Suprapubic skin (tissue), 4 donors: ENCODE results near the gene AP3D1. TPM values are rescaled to one million over a fixed set of nuclear protein-coding genes. Genes with fewer than 3 reads are reported as not detected.

Experiments
- DNase-seq, 2 donors: peaks; one replicate each; pipeline ENCODE4 v3.0.0-alpha.2; 2019; ENCODE audit warnings: low spot score in 2 of 2
- H3K27ac ChIP-seq: fragments of 200-600 bp; sonication (generic); one replicate; pipeline ENCODE4 v1.5.1; 2019
- H3K27me3 ChIP-seq: fragments of 200-600 bp; sonication (generic); one replicate; pipeline ENCODE4 v1.5.1; 2019
- H3K36me3 ChIP-seq: fragments of 200-600 bp; sonication (generic); one replicate; pipeline ENCODE4 v1.5.1; 2019
- H3K4me1 ChIP-seq: fragments of 200-600 bp; sonication (generic); one replicate; pipeline ENCODE4 v1.5.1; 2019
- H3K4me3 ChIP-seq: fragments of 200-600 bp; sonication (generic); one replicate; pipeline ENCODE4 v1.5.1; 2019; ENCODE audit warnings: mild to moderate bottlenecking
- H3K9me3 ChIP-seq: fragments of 200-600 bp; sonication (generic); one replicate; pipeline ENCODE4 v1.5.1; 2019
- EP300 ChIP-seq: sonication (generic); formaldehyde crosslinking; IDR thresholded peaks from one replicate; pipeline ENCODE4 v1.6.1; 2017; ENCODE audit warnings: antibody characterized with exemption
- POLR2A ChIP-seq, 2 donors: fragments of 450-650 bp; IDR thresholded peaks; one replicate each; pipeline ENCODE4 v1.6.1; 2017; ENCODE audit warnings: antibody characterized with exemption in 2 of 2, mild to moderate bottlenecking in 2 of 2, moderate library complexity in 2 of 2
- POLR2AphosphoS5 ChIP-seq, 3 donors: sonication (generic); formaldehyde crosslinking; IDR thresholded peaks; one replicate each; pipeline ENCODE4 v1.6.1; 2017; ENCODE audit warnings: antibody characterized with exemption in 3 of 3
- WGBS: methylation state at CpG from one replicate; pipeline ENCODE4 v1.1.5; 2018; 5-methylcytosine and 5-hydroxymethylcytosine counted together
- total RNA-seq, 4 donors: library from RNA; depleted of rRNA; stranded (reverse); fragments of >200 nt; gene quantifications; one replicate each; pipeline ENCODE4 v1.1.0, GENCODE V29; 2016
- TF ChIP-seq, protein P1 (sequence below), 2 donors: fragments of 200-600 bp in 1 of 2; fragments of 450-650 bp in 1 of 2; sonication (generic) in 1 of 2; IDR thresholded peaks; one replicate each; pipeline ENCODE4 v1.5.1; 2016 to 2019; ENCODE audit warnings: antibody characterized with exemption in 2 of 2, mild to moderate bottlenecking in 1 of 2, moderate library complexity in 1 of 2

Gene AP3D1
- total RNA-seq, 4 donors from 2014 or later, result 65.4 to 99.4 (median 85.4) TPM

DNA sequence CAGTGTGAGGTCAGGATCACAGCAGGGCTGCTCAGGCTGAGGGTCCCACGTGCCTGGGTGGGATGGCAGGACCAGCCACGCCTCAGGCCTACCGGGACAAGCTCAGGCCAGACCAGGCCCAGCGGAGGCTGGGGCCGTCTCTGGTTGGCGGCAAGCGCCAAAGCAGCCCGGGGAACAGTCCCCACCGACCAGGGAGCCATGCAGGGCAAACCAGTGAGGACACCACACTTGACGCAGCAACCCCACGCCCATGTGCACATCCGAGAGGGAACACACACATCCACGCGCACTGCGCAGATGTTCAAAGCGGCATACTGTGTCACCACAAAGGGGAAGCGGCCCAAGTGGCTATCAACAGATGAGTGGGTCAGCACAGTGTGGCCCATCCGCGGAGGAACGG is 39.5 kb downstream of the AP3D1 start:
- no peak for DNase-seq
- TF ChIP-seq, protein P1, sequence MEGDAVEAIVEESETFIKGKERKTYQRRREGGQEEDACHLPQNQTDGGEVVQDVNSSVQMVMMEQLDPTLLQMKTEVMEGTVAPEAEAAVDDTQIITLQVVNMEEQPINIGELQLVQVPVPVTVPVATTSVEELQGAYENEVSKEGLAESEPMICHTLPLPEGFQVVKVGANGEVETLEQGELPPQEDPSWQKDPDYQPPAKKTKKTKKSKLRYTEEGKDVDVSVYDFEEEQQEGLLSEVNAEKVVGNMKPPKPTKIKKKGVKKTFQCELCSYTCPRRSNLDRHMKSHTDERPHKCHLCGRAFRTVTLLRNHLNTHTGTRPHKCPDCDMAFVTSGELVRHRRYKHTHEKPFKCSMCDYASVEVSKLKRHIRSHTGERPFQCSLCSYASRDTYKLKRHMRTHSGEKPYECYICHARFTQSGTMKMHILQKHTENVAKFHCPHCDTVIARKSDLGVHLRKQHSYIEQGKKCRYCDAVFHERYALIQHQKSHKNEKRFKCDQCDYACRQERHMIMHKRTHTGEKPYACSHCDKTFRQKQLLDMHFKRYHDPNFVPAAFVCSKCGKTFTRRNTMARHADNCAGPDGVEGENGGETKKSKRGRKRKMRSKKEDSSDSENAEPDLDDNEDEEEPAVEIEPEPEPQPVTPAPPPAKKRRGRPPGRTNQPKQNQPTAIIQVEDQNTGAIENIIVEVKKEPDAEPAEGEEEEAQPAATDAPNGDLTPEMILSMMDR (IDR thresholded peaks at IDR 0.05), result no peak
- no peak for TF ChIP-seq POLR2A (IDR thresholded peaks at IDR 0.05)
- no peak for TF ChIP-seq EP300
- no peak for TF ChIP-seq POLR2AphosphoS5 (IDR thresholded peaks at IDR 0.05)
- H3K36me3 ChIP-seq, result peaks cover 99% of the 10 kb centered on the region
- H3K9me3 ChIP-seq, result no peaks in the 10 kb centered on the region
- WGBS, result 90% methylated on average over 6 of the region's 20 CpGs
- no peaks in the 10 kb centered on the region for H3K4me1 ChIP-seq
- H3K27me3 ChIP-seq, result no peaks in the 10 kb centered on the region
- no peak overlapping the region for H3K27ac ChIP-seq
- no peak overlapping the region for H3K4me3 ChIP-seq

DNA sequence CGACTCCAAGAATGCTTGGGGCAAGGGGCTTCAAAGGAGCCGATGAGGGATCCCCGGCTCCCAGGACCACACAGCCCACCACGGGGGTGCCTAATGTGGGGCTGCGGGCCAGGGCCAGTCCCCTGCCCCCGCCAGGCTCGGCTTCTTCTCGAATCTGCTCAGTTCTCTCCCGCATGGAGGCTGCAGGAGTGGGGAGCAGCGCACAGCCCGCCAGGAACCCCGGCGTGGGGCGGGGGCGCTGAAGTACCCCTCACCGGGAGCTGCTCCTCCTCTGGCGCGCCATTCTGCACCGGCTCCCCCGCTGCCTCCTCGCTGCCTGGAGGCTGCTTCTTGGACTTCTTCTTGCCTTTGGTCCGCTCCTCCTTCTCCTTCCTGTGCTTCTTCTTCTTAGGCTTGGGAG is 39.9 kb downstream of the AP3D1 start:
- peaks cover 99% of the 10 kb centered on the region for H3K36me3 ChIP-seq

DNA sequence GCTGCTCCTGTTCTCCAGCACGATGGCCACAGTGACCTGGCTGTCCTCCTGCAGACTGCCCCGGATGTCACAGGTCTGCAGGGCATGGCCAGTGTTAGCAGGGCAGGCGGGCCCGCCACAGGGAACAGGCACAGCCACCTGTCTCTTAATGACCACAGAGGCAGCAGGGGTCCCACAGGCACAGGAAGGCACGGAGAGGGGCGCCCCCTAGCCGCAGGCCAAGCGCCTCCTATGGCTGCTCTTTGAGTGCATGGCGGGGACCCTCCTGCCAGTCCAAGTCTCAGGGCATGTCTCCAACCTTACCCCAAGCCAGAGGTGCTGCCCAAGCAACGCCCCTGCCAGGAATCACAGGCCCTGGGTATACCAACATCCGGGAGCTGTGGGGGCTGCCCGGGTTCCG is 40.5 kb downstream of the AP3D1 start:
- 87% methylated on average over 7 of the region's 13 CpGs for WGBS

More for the DNA sequence above, 39.9 kb downstream of the AP3D1 start:
- WGBS, result 95% methylated on average over 19 of the region's 22 CpGs
- H3K27me3 ChIP-seq, result no peaks in the 10 kb centered on the region
- H3K4me3 ChIP-seq, result no peak overlapping the region
- H3K4me1 ChIP-seq, result no peaks in the 10 kb centered on the region
- H3K9me3 ChIP-seq, result no peaks in the 10 kb centered on the region
- no peak for DNase-seq
- no peak for TF ChIP-seq POLR2A (IDR thresholded peaks at IDR 0.05)
- TF ChIP-seq, protein P1 (IDR thresholded peaks at IDR 0.05), result no peak
- no peak for TF ChIP-seq EP300
- TF ChIP-seq POLR2AphosphoS5 (IDR thresholded peaks at IDR 0.05), result no peak
- H3K27ac ChIP-seq, result no peak overlapping the region

DNA sequence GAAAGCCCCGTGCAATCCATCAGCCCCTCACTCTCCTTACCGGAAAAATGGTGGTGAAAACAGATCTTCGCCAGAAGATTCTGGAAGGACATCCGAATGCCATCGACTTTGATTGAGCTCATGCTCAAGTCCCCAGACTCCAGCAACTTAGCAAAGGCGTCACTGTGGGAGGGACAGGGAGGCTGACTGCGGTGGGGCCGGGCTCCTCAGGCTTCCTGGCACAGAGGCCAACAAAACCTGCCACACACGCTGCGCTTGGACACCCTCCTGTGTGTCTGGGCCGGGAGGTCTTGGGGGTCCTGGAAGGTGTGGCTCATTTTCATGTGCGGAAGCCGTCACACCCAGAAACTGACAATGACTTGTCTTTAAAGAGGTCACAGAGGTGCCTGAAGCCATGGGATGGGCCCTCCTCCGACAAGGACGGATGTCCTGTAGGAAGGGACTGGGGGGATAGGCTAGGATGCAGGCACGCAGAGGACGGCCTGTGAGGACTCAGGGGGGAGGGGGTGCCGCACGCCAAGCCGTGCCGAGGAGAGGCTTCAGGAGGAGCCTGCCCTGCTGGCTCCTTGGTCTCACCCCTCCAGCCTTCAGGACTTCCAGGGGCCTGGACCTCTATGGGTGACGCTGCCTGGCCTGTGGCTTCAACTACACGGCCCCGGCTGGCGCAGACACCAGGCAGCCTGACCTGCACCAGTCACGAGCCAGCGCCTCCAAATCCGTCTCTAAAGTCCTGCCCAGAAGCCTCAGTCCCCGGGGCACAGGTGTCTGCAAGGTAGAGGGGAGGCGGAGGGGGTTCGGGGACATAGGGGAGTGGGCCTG is 42.1 kb downstream of the AP3D1 start:
- H3K36me3 ChIP-seq, result peaks cover 96% of the 10 kb centered on the region
- WGBS, result 82% methylated on average over 20 of the region's 31 CpGs
- TF ChIP-seq, protein P1 (IDR thresholded peaks at IDR 0.05), result no peak
- no peak for TF ChIP-seq POLR2A (IDR thresholded peaks at IDR 0.05)
- TF ChIP-seq EP300, result no peak
- TF ChIP-seq POLR2AphosphoS5 (IDR thresholded peaks at IDR 0.05), result no peak
- H3K27me3 ChIP-seq, result no peaks in the 10 kb centered on the region
- no peaks in the 10 kb centered on the region for H3K9me3 ChIP-seq
- no peak overlapping the region for H3K27ac ChIP-seq
- DNase-seq, result no peak
- no peaks in the 10 kb centered on the region for H3K4me1 ChIP-seq
- no peak overlapping the region for H3K4me3 ChIP-seq

More for the DNA sequence above, 40.5 kb downstream of the AP3D1 start:
- Histone ChIP-seq H3K4me3 (no peak overlapping the region), H3K27me3 (no peaks in the 10 kb centered on the region), H3K9me3 (no peaks in the 10 kb centered on the region), H3K4me1 (no peaks in the 10 kb centered on the region), H3K27ac (no peak overlapping the region), H3K36me3 (peaks cover 99% of the 10 kb centered on the region)
- TF ChIP-seq, protein P1 (IDR thresholded peaks at IDR 0.05), result no peak
- TF ChIP-seq POLR2AphosphoS5 (IDR thresholded peaks at IDR 0.05), result no peak
- TF ChIP-seq POLR2A (IDR thresholded peaks at IDR 0.05), result no peak
- no peak for TF ChIP-seq EP300
- no peak for DNase-seq

DNA sequence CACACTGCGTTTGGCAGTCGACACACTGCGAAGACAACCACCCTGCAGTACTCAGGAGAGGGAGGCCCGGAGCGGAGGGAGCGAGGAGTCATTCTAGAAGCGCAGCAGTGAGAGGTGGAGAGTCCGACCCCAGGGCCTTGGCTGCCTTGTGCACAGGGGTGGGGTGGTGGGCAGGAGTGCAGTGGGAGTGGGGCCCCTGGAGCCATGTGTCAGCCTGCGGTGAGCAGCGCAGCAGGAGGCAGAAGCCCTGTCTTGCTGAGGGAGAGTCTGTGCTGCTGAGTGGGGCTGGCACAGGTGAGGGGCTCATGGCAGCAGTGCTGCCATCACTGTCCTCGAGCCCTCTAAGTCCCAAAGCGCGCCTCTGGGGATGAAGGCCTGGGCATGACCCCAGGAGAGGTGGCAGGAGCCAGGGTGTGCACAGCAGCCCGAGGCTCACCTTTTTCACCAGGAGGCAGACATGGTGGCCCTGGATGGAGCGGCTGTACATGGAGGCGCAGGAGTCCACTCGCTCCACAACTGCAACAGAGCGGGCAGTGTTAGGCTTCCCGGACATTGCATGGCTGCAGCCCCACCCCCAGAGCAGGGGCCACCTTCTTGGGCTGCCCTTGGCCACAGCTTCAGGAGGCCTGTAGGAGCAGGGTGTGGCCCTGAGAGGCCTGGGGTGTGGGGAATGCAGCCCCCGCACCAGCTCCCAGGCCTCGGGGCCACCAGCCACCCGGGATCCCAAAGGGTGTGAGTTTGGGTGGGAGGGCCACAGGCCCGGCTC is 42.9 kb downstream of the AP3D1 start:
- 96% methylated on average over 9 of the region's 23 CpGs for WGBS
- Histone ChIP-seq H3K9me3 (no peaks in the 10 kb centered on the region), H3K27ac (no peak overlapping the region), H3K4me3 (no peak overlapping the region), H3K4me1 (no peaks in the 10 kb centered on the region), H3K27me3 (no peaks in the 10 kb centered on the region), H3K36me3 (peaks cover 90% of the 10 kb centered on the region)
- TF ChIP-seq EP300, result no peak
- TF ChIP-seq POLR2A (IDR thresholded peaks at IDR 0.05), result no peak
- TF ChIP-seq, protein P1 (IDR thresholded peaks at IDR 0.05), result no peak
- no peak for TF ChIP-seq POLR2AphosphoS5 (IDR thresholded peaks at IDR 0.05)
- no peak for DNase-seq
